Left ventricle myocardium inferior (tissue), 1 donor: ENCODE measurements around the gene NLGN1. TPM values are rescaled to one million over a fixed set of nuclear protein-coding genes. Genes with fewer than 3 reads are reported as not detected.

Experiments used
- DNase-seq: peaks from one replicate; pipeline ENCODE4 v3.0.0-alpha.2; 2020
- H3K27ac ChIP-seq: fragments of 200-600 bp; replicated peaks from 2 replicates; pipeline ENCODE4 v1.8.0; 2021
- H3K27me3 ChIP-seq: fragments of 200-600 bp; 2 replicates; pipeline ENCODE4 v1.8.0; 2021; ENCODE audit warnings: low read depth
- H3K36me3 ChIP-seq: fragments of 200-600 bp; 2 replicates; pipeline ENCODE4 v1.8.0; 2021
- H3K4me1 ChIP-seq: fragments of 200-600 bp; 2 replicates; pipeline ENCODE4 v1.8.0; 2021
- H3K4me3 ChIP-seq: fragments of 200-600 bp; 2 replicates; pipeline ENCODE4 v1.8.0; 2021; ENCODE audit warnings: mild to moderate bottlenecking, moderate library complexity
- H3K9me3 ChIP-seq: fragments of 200-600 bp; replicated peaks from 2 replicates; pipeline ENCODE4 v1.8.0; 2021
- CTCF ChIP-seq: fragments of 200-600 bp; IDR thresholded peaks from 2 replicates; pipeline ENCODE4 v1.8.0; 2021; ENCODE audit warnings: antibody characterized with exemption, mild to moderate bottlenecking, borderline replicate concordance
- intact Hi-C: fragments of 100-400 bp; cut with micrococcal nuclease; formaldehyde crosslinking; loops from one replicate; pipeline ENCODE4 v1.11.0; 2022
- total RNA-seq: library from RNA; stranded (reverse); fragmentation: NEBNext Ultra II Directional; extraction: Animal tissue kit (Norgen Biotek cat#: 25700); gene quantifications from one replicate; pipeline ENCODE4 v1.2.1, GENCODE V29; 2021
- donor health status: DM: no; HTN: yes; CAD: no; lungs with severe emphysema.

NLGN1 gene
- total RNA-seq, 1 donor from 2014 or later: 13.7 TPM

GRCh38 chr3:174060431-174060830 is 662.9 kb downstream of the NLGN1 start:
- intact Hi-C loops: no loop called here
- Histone ChIP-seq H3K27ac (no peak overlapping the region), H3K27me3 (no peaks in the 10 kb centered on the region), H3K36me3 (no peaks in the 10 kb centered on the region), H3K4me1 (no peaks in the 10 kb centered on the region), H3K9me3 (peaks cover 18% of the 10 kb centered on the region), H3K4me3 (no peak overlapping the region)
- DNase-seq: no peak
- TF ChIP-seq CTCF: no peak

GRCh38 chr3:174061162-174061561 is 663.6 kb downstream of the NLGN1 start:
- Histone ChIP-seq H3K4me1 (no peaks in the 10 kb centered on the region), H3K4me3 (no peak overlapping the region), H3K27me3 (no peaks in the 10 kb centered on the region), H3K9me3 (peaks cover 18% of the 10 kb centered on the region), H3K36me3 (no peaks in the 10 kb centered on the region), H3K27ac (no peak overlapping the region)
- DNase-seq: no peak
- no peak for TF ChIP-seq CTCF
- intact Hi-C loops: no loop called here

- H3K27me3 ChIP-seq: no peaks in the 10 kb centered on the region
- H3K36me3 ChIP-seq: no peaks in the 10 kb centered on the region
- no peak overlapping the region for H3K4me3 ChIP-seq
- no peak for TF ChIP-seq CTCF
- H3K4me1 ChIP-seq: no peaks in the 10 kb centered on the region
- no peak for DNase-seq
- intact Hi-C loops: no loop called here
- H3K9me3 ChIP-seq: peaks cover 18% of the 10 kb centered on the region
- no peak overlapping the region for H3K27ac ChIP-seq
Observed at GRCh38 chr3:174061731-174062130, 664.2 kb downstream of the NLGN1 start.

GRCh38 chr3:174062923-174063322 is 665.4 kb downstream of the NLGN1 start:
- no peak for DNase-seq
- Histone ChIP-seq H3K36me3 (no peaks in the 10 kb centered on the region), H3K27me3 (no peaks in the 10 kb centered on the region), H3K4me3 (no peak overlapping the region), H3K4me1 (no peaks in the 10 kb centered on the region), H3K27ac (no peak overlapping the region), H3K9me3 (peaks cover 18% of the 10 kb centered on the region)
- intact Hi-C loops: no loop called here
- no peak for TF ChIP-seq CTCF

- Histone ChIP-seq H3K27ac (no peak overlapping the region), H3K4me1 (no peaks in the 10 kb centered on the region), H3K27me3 (no peaks in the 10 kb centered on the region), H3K9me3 (peaks cover 10% of the 10 kb centered on the region), H3K36me3 (no peaks in the 10 kb centered on the region), H3K4me3 (no peak overlapping the region)
- intact Hi-C loops: no loop called here
- no peak for TF ChIP-seq CTCF
- DNase-seq: no peak
Observed at GRCh38 chr3:174068035-174068434, 670.5 kb downstream of the NLGN1 start.

- intact Hi-C loops: no loop called here
- H3K4me1 ChIP-seq: no peaks in the 10 kb centered on the region
- H3K36me3 ChIP-seq: no peaks in the 10 kb centered on the region
- DNase-seq: no peak
- no peak overlapping the region for H3K27ac ChIP-seq
- H3K9me3 ChIP-seq: no peaks in the 10 kb centered on the region
- no peak overlapping the region for H3K4me3 ChIP-seq
- no peaks in the 10 kb centered on the region for H3K27me3 ChIP-seq
- no peak for TF ChIP-seq CTCF
Observed at GRCh38 chr3:174072675-174073074, 675.1 kb downstream of the NLGN1 start.
